Measurements from ENCODE around the gene JMJD6. TPM values are rescaled to one million over a fixed set of nuclear protein-coding genes. Genes with fewer than 3 reads are reported as not detected.
A peak's percentile ranks its signal among the peaks of the same experiment; 100 is the strongest.

Gene JMJD6
- total RNA-seq, 1 experiment from 2014 or later: 34.0 TPM

- DNase-seq (ENCODE audit: low spot score): no peak
Observed at GRCh38 chr17:76697702-76698465, 28.5 kb downstream of the JMJD6 start.

GRCh38 chr17:76696763-76697701 lies 29.4 kb downstream of the JMJD6 start:
- DNase-seq (ENCODE audit: low spot score): no peak

GRCh38 chr17:76695059-76695831 lies 31.2 kb downstream of the JMJD6 start:
- no peak for DNase-seq (ENCODE audit: low spot score)

GRCh38 chr17:76691379-76692191 lies 34.8 kb downstream of the JMJD6 start:
- DNase-seq (ENCODE audit: low spot score): no peak

GRCh38 chr17:76690596-76691280 lies 35.7 kb downstream of the JMJD6 start:
- no peak for DNase-seq (ENCODE audit: low spot score)

GRCh38 chr17:76689859-76690258 lies 36.5 kb downstream of the JMJD6 start:
- DNase-seq (ENCODE audit: low spot score): no peak

GRCh38 chr17:76688165-76688622 lies 38.2 kb downstream of the JMJD6 start:
- DNase-seq (ENCODE audit: low spot score): no peak

GRCh38 chr17:76687298-76688164 lies 38.9 kb downstream of the JMJD6 start:
- DNase-seq (ENCODE audit: low spot score): no peak

- no peak for DNase-seq (ENCODE audit: low spot score)
Observed at GRCh38 chr17:76686538-76687297, 39.7 kb downstream of the JMJD6 start.

GRCh38 chr17:76685846-76686245 lies 40.6 kb downstream of the JMJD6 start:
- no peak for DNase-seq (ENCODE audit: low spot score)

GRCh38 chr17:76685366-76685765 lies 41.0 kb downstream of the JMJD6 start:
- DNase-seq (ENCODE audit: low spot score): no peak

- no peak for DNase-seq (ENCODE audit: low spot score)
Observed at GRCh38 chr17:76684756-76685155, 41.6 kb downstream of the JMJD6 start.

GRCh38 chr17:76683921-76684745 lies 42.3 kb downstream of the JMJD6 start:
- DNase-seq (ENCODE audit: low spot score): no peak

GRCh38 chr17:76683011-76683755 lies 43.2 kb downstream of the JMJD6 start:
- DNase-seq (ENCODE audit: low spot score): no peak

- DNase-seq (ENCODE audit: low spot score): no peak
Observed at GRCh38 chr17:76682296-76682695, 44.1 kb downstream of the JMJD6 start.

GRCh38 chr17:76681222-76682137 lies 44.9 kb downstream of the JMJD6 start:
- DNase-seq (ENCODE audit: low spot score): peak; percentile 85

Data from HT-29 (cell line).